Transverse colon (tissue), 4 donors: ENCODE measurements around the gene JARID2. TPM values are rescaled to one million over a fixed set of nuclear protein-coding genes. Genes with fewer than 3 reads are reported as not detected.

Experiments
- DNase-seq: peaks from one replicate; pipeline ENCODE4 v3.0.0-alpha.2; 2019
- H3K27ac ChIP-seq, 4 donors: fragments of 200-600 bp; sonication (generic); 2 replicates each; pipeline ENCODE4 v1.5.1; 2016 to 2018; ENCODE audit warnings: inconsistent platforms in 4 of 4
- H3K27me3 ChIP-seq: fragments of 200-600 bp; sonication (generic); 2 replicates; pipeline ENCODE4 v1.5.1; 2017; ENCODE audit warnings: inconsistent platforms
- H3K36me3 ChIP-seq, 4 donors: fragments of 200-600 bp; sonication (generic); 2 replicates each; pipeline ENCODE4 v1.5.1; 2017 to 2019; ENCODE audit warnings: inconsistent platforms in 4 of 4
- H3K4me1 ChIP-seq, 4 donors: fragments of 200-600 bp; sonication (generic); 2 replicates each; pipeline ENCODE4 v1.5.1; 2017 to 2020; ENCODE audit warnings: inconsistent platforms in 4 of 4
- H3K4me3 ChIP-seq, 4 donors: fragments of 200-600 bp; sonication (generic); 1 replicate in 1 of 4; 2 replicates in 3 of 4; pipeline versions ENCODE4 v1.5.1 to v1.6.1; 2017 to 2019; ENCODE audit warnings: inconsistent platforms in 4 of 4
- H3K9me3 ChIP-seq, 2 donors: fragments of 200-600 bp; sonication (generic); 2 replicates each; pipeline ENCODE4 v1.5.1; 2017 to 2019; ENCODE audit warnings: inconsistent platforms in 2 of 2
- CTCF ChIP-seq, 5 experiments: fragments of 200-600 bp in 3 of 5; fragments of 450-650 bp in 2 of 5; sonication (generic) in 3 of 5; IDR thresholded peaks; 1 replicate in 2 of 5; 2 replicates in 3 of 5; pipeline ENCODE4 v1.5.1; 2016 to 2017; ENCODE audit warnings: antibody characterized with exemption in 5 of 5, inconsistent platforms in 3 of 5, mild to moderate bottlenecking in 2 of 5, moderate library complexity in 1 of 5
- EP300 ChIP-seq: sonication (generic); formaldehyde crosslinking; IDR thresholded peaks from one replicate; pipeline ENCODE4 v1.6.1; 2017; ENCODE audit warnings: antibody characterized with exemption, low read depth
- POLR2A ChIP-seq: fragments of 450-650 bp; IDR thresholded peaks from one replicate; pipeline ENCODE4 v1.6.1; 2016; ENCODE audit warnings: antibody characterized with exemption, mild to moderate bottlenecking, moderate library complexity
- POLR2AphosphoS5 ChIP-seq, 3 donors: sonication (generic); formaldehyde crosslinking; IDR thresholded peaks; one replicate each; pipeline ENCODE4 v1.6.1; 2016; ENCODE audit warnings: antibody characterized with exemption in 3 of 3
- WGBS, 2 donors: methylation state at CpG; one replicate each; pipeline ENCODE4 v1.1.5; 2018; ENCODE audit warnings: low coverage in 1 of 2; 5-methylcytosine and 5-hydroxymethylcytosine counted together
- in situ Hi-C, 4 donors: fragments of 200-750 bp; cut with MboI; loops; one replicate each; pipeline versions ENCODE4 v1.15.0 to v1.15.1; 2017; ENCODE audit warnings: low sequenced_read_pairs in 3 of 4, low pct_ligation_motif_present in 1 of 4, low pct_unique_long_range_greater_than_20kb in 1 of 4
- intact Hi-C: fragments of 100-400 bp; cut with DNase I; formaldehyde crosslinking; loops from one replicate; pipeline ENCODE4 v1.15.1; 2023; ENCODE audit warnings: low total_unique reads
- total RNA-seq, 4 donors: library from RNA; depleted of rRNA; stranded (reverse); fragments of >200 nt; gene quantifications; one replicate each; pipeline ENCODE4 v1.1.0, GENCODE V29; 2016

The JARID2 gene
- total RNA-seq, 4 donors from 2014 or later: 9.4 to 18.7 (median 10.9) TPM

DNA sequence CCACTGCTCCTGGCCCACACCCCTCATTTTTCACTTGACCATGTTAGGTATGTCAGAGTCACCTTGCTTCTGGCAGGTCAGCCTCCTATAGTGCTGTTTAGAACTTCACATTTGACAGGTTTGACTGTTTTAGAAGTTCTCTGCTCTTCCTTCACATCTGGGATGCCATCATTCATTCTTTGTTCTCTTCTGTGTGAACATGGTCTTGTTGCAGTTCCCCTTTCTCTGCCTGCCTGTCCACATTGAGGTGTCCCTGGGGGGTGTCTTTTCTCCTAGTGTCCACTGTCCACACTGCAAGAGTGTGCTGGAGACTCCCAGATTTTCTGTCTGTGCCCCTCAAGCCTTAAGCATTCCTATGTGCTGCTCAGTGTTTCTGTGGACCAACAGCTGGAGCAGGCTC lies 89.5 kb downstream of the JARID2 start:
- Histone ChIP-seq H3K27me3 (no peaks in the 10 kb centered on the region), H3K27ac (no peak overlapping the region), H3K9me3 (no peaks in the 10 kb centered on the region), H3K4me3 (no peak overlapping the region), H3K4me1 (peaks cover 0 to 41% (median 5%) of the 10 kb centered on the region in 4 donors), H3K36me3 (no peaks in the 10 kb centered on the region)
- TF ChIP-seq POLR2A (no peak), EP300 (no peak), CTCF (IDR thresholded peaks at IDR 0.05) (no peak), POLR2AphosphoS5 (IDR thresholded peaks at IDR 0.05) (no peak)
- intact Hi-C loops: no loop called here
- in situ Hi-C loops: no loop called here
- no peak for DNase-seq

- Histone ChIP-seq H3K9me3 (no peaks in the 10 kb centered on the region), H3K36me3 (no peaks in the 10 kb centered on the region), H3K4me3 (no peak overlapping the region), H3K27ac (no peak overlapping the region), H3K4me1 (peaks cover 0 to 41% (median 5%) of the 10 kb centered on the region in 4 donors), H3K27me3 (no peaks in the 10 kb centered on the region)
- no peak for TF ChIP-seq EP300
- TF ChIP-seq POLR2A: no peak
- TF ChIP-seq POLR2AphosphoS5 (IDR thresholded peaks at IDR 0.05): no peak
- TF ChIP-seq CTCF (IDR thresholded peaks at IDR 0.05): no peak
- no peak for DNase-seq
- in situ Hi-C loops: no loop called here
- WGBS, 2 donors: 90 to 95% methylated on average over 4 of the region's 4 CpGs
- intact Hi-C loops: no loop called here
These were observed 90.0 kb downstream of the JARID2 start for GRCh38 chr6:15335916-15336315.

DNA sequence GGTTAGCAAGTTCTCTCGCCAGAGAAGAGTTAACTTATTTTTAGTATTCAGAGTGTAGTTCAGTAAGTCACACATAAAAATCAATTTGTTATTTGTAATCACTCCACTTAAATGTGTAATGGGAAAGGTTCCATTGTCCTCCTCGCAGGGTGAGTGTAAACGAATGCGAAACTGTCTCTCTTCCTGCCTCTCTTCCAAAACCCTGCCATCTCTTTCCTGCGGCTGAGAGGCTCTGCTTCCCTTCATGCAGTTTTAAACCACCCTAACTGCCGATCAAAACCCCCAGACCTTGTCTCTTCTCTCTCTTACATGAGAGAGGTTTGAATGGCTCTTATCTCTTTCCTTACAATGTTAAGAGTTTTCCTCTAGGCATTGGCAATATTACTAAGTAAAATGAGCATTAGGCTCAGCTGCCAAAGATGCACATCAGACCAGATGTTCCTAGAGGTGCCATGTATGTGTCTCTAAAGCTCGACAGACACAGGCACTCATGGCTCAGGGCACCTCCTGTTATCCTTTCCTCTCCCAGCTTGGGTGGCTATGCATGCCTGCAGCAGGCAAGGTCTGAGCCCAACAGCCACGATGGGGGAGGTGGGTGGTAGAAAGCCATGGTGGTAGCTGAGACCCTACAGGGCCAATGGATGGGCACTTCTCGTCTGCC lies 91.2 kb downstream of the JARID2 start:
- DNase-seq: no peak
- intact Hi-C loops: no loop called here
- WGBS, 2 donors: 62 to 72% methylated on average over 6 to 9 of the region's 9 CpGs
- Histone ChIP-seq H3K27ac (no peak overlapping the region), H3K27me3 (no peaks in the 10 kb centered on the region), H3K4me3 (no peak overlapping the region), H3K36me3 (no peaks in the 10 kb centered on the region), H3K9me3 (no peaks in the 10 kb centered on the region), H3K4me1 (peaks cover 0 to 42% (median 7%) of the 10 kb centered on the region in 4 donors)
- TF ChIP-seq POLR2AphosphoS5 (IDR thresholded peaks at IDR 0.05) (no peak), CTCF (IDR thresholded peaks at IDR 0.05) (no peak), EP300 (no peak), POLR2A (no peak)
- in situ Hi-C loops: no loop called here

DNA sequence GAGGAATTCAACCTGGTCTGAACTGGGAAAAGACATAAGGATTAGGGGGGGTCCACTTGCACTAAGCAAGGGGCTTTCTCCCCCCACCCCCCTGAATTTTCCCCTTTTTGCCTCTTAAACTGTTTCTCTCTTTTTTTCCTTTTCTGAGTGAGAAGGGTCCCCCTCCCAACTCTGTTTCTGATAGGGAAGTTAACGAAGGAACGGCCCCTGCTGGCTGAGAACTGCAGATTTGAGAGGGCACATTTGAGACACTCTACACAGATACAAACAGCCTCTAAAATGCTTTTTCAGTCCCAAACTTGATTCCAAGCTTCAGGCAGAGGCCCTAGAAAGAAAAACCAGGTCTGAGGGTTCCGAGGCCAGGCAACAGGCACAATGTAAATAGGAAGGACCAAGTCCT lies 91.7 kb downstream of the JARID2 start:
- Histone ChIP-seq H3K9me3 (no peaks in the 10 kb centered on the region), H3K4me1 (peaks cover 0 to 37% (median 7%) of the 10 kb centered on the region in 4 donors), H3K27ac (no peak overlapping the region), H3K27me3 (no peaks in the 10 kb centered on the region), H3K4me3 (no peak overlapping the region), H3K36me3 (no peaks in the 10 kb centered on the region)
- intact Hi-C loops (no loop called here), in situ Hi-C loops (no loop called here)
- TF ChIP-seq POLR2AphosphoS5 (IDR thresholded peaks at IDR 0.05): no peak
- TF ChIP-seq CTCF (IDR thresholded peaks at IDR 0.05): no peak
- no peak for TF ChIP-seq EP300
- no peak for TF ChIP-seq POLR2A
- DNase-seq: no peak
- WGBS, 2 donors: 86% methylated on average over 3 of the region's 3 CpGs; no CpG with 5 or more reads in 1 of the 2 donors
